ENCODE results near the gene GNAS. TPM values are rescaled to one million over a fixed set of nuclear protein-coding genes. Genes with fewer than 3 reads are reported as not detected.

The GNAS gene
- total RNA-seq, 1 experiment from 2014 or later: 629 TPM

GRCh38 chr20:58950603-58951002 is 98.1 kb downstream of the GNAS start:
- H3K27me3 Mint-ChIP-seq (ENCODE audit: insufficient read depth, unreplicated experiment): peaks cover 42% of the 10 kb centered on the region
- no peaks in the 10 kb centered on the region for H3K4me1 Mint-ChIP-seq (ENCODE audit: insufficient read depth, unreplicated experiment)
- no peak overlapping the region for H3K4me3 Mint-ChIP-seq (ENCODE audit: unreplicated experiment)
- intact Hi-C loops (cut with micrococcal nuclease): no loop called here
- no peak overlapping the region for H3K27ac Mint-ChIP-seq (ENCODE audit: low read depth, unreplicated experiment)
- DNase-seq (ENCODE audit: unreplicated experiment): peak; percentile 6
- no TSS peak for BruUV-seq (replicated peaks)
- CTCF ChIA-PET: interaction anchor here (0.6 kb wide), 2 partner anchors 261 to 487 kb away, joined by 3 read pairs; no protein-coding TSS in a partner anchor
- H3K9me3 Mint-ChIP-seq (ENCODE audit: unreplicated experiment): no peaks in the 10 kb centered on the region
- POLR2A ChIA-PET: no interaction called here
- no peaks in the 10 kb centered on the region for H3K36me3 Mint-ChIP-seq (ENCODE audit: insufficient read depth, unreplicated experiment)
- TF ChIP-seq, protein P1, sequence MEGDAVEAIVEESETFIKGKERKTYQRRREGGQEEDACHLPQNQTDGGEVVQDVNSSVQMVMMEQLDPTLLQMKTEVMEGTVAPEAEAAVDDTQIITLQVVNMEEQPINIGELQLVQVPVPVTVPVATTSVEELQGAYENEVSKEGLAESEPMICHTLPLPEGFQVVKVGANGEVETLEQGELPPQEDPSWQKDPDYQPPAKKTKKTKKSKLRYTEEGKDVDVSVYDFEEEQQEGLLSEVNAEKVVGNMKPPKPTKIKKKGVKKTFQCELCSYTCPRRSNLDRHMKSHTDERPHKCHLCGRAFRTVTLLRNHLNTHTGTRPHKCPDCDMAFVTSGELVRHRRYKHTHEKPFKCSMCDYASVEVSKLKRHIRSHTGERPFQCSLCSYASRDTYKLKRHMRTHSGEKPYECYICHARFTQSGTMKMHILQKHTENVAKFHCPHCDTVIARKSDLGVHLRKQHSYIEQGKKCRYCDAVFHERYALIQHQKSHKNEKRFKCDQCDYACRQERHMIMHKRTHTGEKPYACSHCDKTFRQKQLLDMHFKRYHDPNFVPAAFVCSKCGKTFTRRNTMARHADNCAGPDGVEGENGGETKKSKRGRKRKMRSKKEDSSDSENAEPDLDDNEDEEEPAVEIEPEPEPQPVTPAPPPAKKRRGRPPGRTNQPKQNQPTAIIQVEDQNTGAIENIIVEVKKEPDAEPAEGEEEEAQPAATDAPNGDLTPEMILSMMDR (IDR thresholded peaks at IDR 0.05; ENCODE audit: unreplicated experiment): no peak

DNA sequence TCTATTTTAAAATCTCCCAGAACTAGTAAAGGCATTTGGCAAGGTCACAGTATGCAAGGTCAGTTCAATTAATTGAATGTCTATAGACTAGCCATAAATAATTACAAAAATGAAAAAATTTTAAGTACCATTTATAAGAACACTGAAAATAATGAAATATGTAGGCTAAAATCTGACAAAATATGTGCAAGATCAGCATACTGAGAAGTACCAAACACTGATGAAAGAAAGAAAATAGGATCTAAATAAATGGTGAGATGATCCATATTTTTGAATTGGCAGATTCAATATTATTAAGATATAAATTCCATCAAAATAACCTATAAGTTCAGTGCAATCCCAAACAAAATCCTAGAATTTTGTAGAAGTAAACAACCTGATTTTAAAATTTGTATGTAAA is 100.5 kb downstream of the GNAS start:
- H3K9me3 Mint-ChIP-seq (ENCODE audit: unreplicated experiment): no peaks in the 10 kb centered on the region
- no peak overlapping the region for H3K27ac Mint-ChIP-seq (ENCODE audit: low read depth, unreplicated experiment)
- ChIA-PET CTCF (no interaction called here), POLR2A (no interaction called here)
- H3K4me3 Mint-ChIP-seq (ENCODE audit: unreplicated experiment): no peak overlapping the region
- H3K4me1 Mint-ChIP-seq (ENCODE audit: insufficient read depth, unreplicated experiment): no peaks in the 10 kb centered on the region
- BruUV-seq (replicated peaks): no TSS peak
- intact Hi-C loops (cut with micrococcal nuclease): no loop called here
- no peak for DNase-seq (ENCODE audit: unreplicated experiment)
- TF ChIP-seq, protein P1 (IDR thresholded peaks at IDR 0.05; ENCODE audit: unreplicated experiment): no peak
- no peaks in the 10 kb centered on the region for H3K36me3 Mint-ChIP-seq (ENCODE audit: insufficient read depth, unreplicated experiment)
- H3K27me3 Mint-ChIP-seq (ENCODE audit: insufficient read depth, unreplicated experiment): peaks cover 26% of the 10 kb centered on the region

DNA sequence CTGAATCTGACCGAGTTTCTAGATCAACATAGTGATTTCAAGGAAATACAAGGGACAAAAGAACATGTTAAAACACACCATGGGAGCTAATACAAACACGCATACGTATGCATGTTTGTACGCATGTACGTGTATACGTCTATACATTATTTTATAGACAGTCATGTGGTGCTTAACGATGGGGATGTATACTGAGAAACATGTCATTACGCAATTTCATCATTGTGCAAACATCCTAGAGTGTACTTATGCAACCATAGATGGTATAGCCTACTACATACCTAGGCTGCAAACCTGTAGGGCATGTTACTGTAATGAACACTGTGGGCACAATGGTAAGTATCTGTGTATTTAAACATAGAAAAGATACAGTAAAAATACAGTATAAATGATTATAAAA is 103.6 kb downstream of the GNAS start:
- CTCF ChIA-PET: interaction anchor here (0.6 to 1.1 kb wide), 4 partner anchors 15 to 76 kb away, joined by 3 to 4 read pairs (median 4); partner anchors contain the start of gene ATP5F1E
- intact Hi-C loops (cut with micrococcal nuclease): no loop called here
- peak; percentile 74 for DNase-seq (ENCODE audit: unreplicated experiment)

GRCh38 chr20:58959652-58960051 is 107.1 kb downstream of the GNAS start:
- no peaks in the 10 kb centered on the region for H3K36me3 Mint-ChIP-seq (ENCODE audit: insufficient read depth, unreplicated experiment)
- H3K9me3 Mint-ChIP-seq (ENCODE audit: unreplicated experiment): no peaks in the 10 kb centered on the region
- POLR2A ChIA-PET: no interaction called here
- H3K27ac Mint-ChIP-seq (ENCODE audit: low read depth, unreplicated experiment): no peak overlapping the region
- CTCF ChIA-PET: interaction anchor here (0.6 to 0.7 kb wide), 2 partner anchors 493 to 706 kb away, joined by 3 to 4 read pairs; no protein-coding TSS in a partner anchor
- H3K27me3 Mint-ChIP-seq (ENCODE audit: insufficient read depth, unreplicated experiment): peaks cover 34% of the 10 kb centered on the region
- H3K4me1 Mint-ChIP-seq (ENCODE audit: insufficient read depth, unreplicated experiment): no peaks in the 10 kb centered on the region
- intact Hi-C loops (cut with micrococcal nuclease): no loop called here
- H3K4me3 Mint-ChIP-seq (ENCODE audit: unreplicated experiment): no peak overlapping the region
- BruUV-seq (replicated peaks): no TSS peak
- TF ChIP-seq, protein P1 (IDR thresholded peaks at IDR 0.05; ENCODE audit: unreplicated experiment): no peak
- DNase-seq (ENCODE audit: unreplicated experiment): no peak

More for the DNA sequence above, 103.6 kb downstream of the GNAS start:
- Mint-ChIP-seq H3K4me1 (ENCODE audit: insufficient read depth, unreplicated experiment) (no peaks in the 10 kb centered on the region), H3K9me3 (ENCODE audit: unreplicated experiment) (no peaks in the 10 kb centered on the region), H3K36me3 (ENCODE audit: insufficient read depth, unreplicated experiment) (no peaks in the 10 kb centered on the region), H3K27ac (ENCODE audit: low read depth, unreplicated experiment) (no peak overlapping the region), H3K4me3 (ENCODE audit: unreplicated experiment) (no peak overlapping the region), H3K27me3 (ENCODE audit: insufficient read depth, unreplicated experiment) (peaks cover 20% of the 10 kb centered on the region)
- POLR2A ChIA-PET: interaction anchor here (0.7 to 1.2 kb wide), 2 partner anchors 13 to 76 kb away, joined by 3 to 6 read pairs; partner anchors contain the start of gene ATP5F1E
- BruUV-seq (replicated peaks): no TSS peak
- TF ChIP-seq, protein P1 (IDR thresholded peaks at IDR 0.05; ENCODE audit: unreplicated experiment): no peak

Small RNA genes within 50 kb of the gene (microRNA-seq; reads per million reads assigned to microRNA genes)
- 0.53 reads per million for gene MIR298

Other genes with a start within 250 kb of the GNAS start
- 93.3 and 108 TPM in 2 replicates for gene STX16, start 201.4 kb upstream of the GNAS start, total RNA-seq (2022)
- 23.4 and 25.8 TPM in 2 replicates for gene NPEPL1, start 159.9 kb upstream of the GNAS start, total RNA-seq (2022)
- 1.6 and 2.2 TPM in 2 replicates for gene GNAS-AS1, start 1.8 kb upstream of the GNAS start, total RNA-seq (2022)
- gene NELFCD, start 128.5 kb downstream of the GNAS start, total RNA-seq (2022): 59.6 and 79.8 TPM in 2 replicates
- 96.6 and 103 TPM in 2 replicates for gene CTSZ, start 154.5 kb downstream of the GNAS start, total RNA-seq (2022)
- not detected in 2 replicates for gene TUBB1, start 166.7 kb downstream of the GNAS start, total RNA-seq (2022)
- 65.2 and 69.7 TPM in 2 replicates for gene ATP5F1E, start 179.6 kb downstream of the GNAS start, total RNA-seq (2022)
- 180 and 197 TPM in 2 replicates for gene PRELID3B, start 190.1 kb downstream of the GNAS start, total RNA-seq (2022)